AG20443 (cell line): ENCODE results near the gene CCDC187.

Experiments
- DNase-seq: peaks from one replicate; pipeline ENCODE4 v3.0.0; 2012; ENCODE audit warnings: low spot score, mixed read lengths

The CCDC187 gene

GRCh38 chr9:136339173-136339957 is 35.5 kb upstream of the CCDC187 start:
- peak; percentile 67 for DNase-seq

- DNase-seq: no peak
These were observed 34.6 kb upstream of the CCDC187 start for GRCh38 chr9:136338511-136338910.

- no peak for DNase-seq
These were observed 33.8 kb upstream of the CCDC187 start for GRCh38 chr9:136337416-136338395.

GRCh38 chr9:136336881-136337280 is 33.0 kb upstream of the CCDC187 start:
- no peak for DNase-seq

- no peak for DNase-seq
These were observed 32.4 kb upstream of the CCDC187 start for GRCh38 chr9:136336156-136336870.

- DNase-seq: no peak
These were observed 31.6 kb upstream of the CCDC187 start for GRCh38 chr9:136335296-136336155.

GRCh38 chr9:136334541-136334940 is 30.6 kb upstream of the CCDC187 start:
- no peak for DNase-seq

- no peak for DNase-seq
These were observed 29.6 kb upstream of the CCDC187 start for GRCh38 chr9:136333486-136333885.

GRCh38 chr9:136333045-136333444 is 29.2 kb upstream of the CCDC187 start:
- no peak for DNase-seq

GRCh38 chr9:136332482-136332983 is 28.6 kb upstream of the CCDC187 start:
- no peak for DNase-seq

GRCh38 chr9:136331556-136332481 is 27.9 kb upstream of the CCDC187 start:
- DNase-seq: no peak

GRCh38 chr9:136331030-136331429 is 27.1 kb upstream of the CCDC187 start:
- DNase-seq: no peak

- no peak for DNase-seq
These were observed 26.6 kb upstream of the CCDC187 start for GRCh38 chr9:136330406-136330990.

GRCh38 chr9:136329636-136330405 is 25.9 kb upstream of the CCDC187 start:
- DNase-seq: no peak

GRCh38 chr9:136329211-136329627 is 25.3 kb upstream of the CCDC187 start:
- DNase-seq: no peak

- DNase-seq: peak; percentile 65
These were observed 24.7 kb upstream of the CCDC187 start for GRCh38 chr9:136328622-136329041.

- DNase-seq: peak; percentile 36
These were observed 24.2 kb upstream of the CCDC187 start for GRCh38 chr9:136328011-136328621.

GRCh38 chr9:136327304-136327974 is 23.5 kb upstream of the CCDC187 start, which contains the start of gene GPSM1:
Gene GPSM1 (plus strand): TSS chr9:136327539. CDS start chr9:136327696, 157 bp downstream.
- DNase-seq: peak; percentile 91
